SU-DHL-6 (cell line): ENCODE measurements around the gene ZNF738.
A peak's percentile ranks its signal among the peaks of the same experiment; 100 is the strongest.

Source experiments
- H2AFZ ChIP-seq: fragments of 200-600 bp; sonication (generic); 2 replicates; pipeline ENCODE4 v1.6.1; 2014; ENCODE audit warnings: low read depth, mild to moderate bottlenecking, moderate library complexity, mixed read lengths, antibody characterized with exemption, low read length; ENCODE audit not compliant: severe bottlenecking
- H3F3A ChIP-seq: fragments of 200-600 bp; shearing (Covaris generic); 2 replicates; pipeline ENCODE4 v1.6.0; 2016; ENCODE audit warnings: antibody characterized with exemption, mild to moderate bottlenecking; ENCODE audit not compliant: insufficient read depth
- H3K27ac ChIP-seq: fragments of 200-600 bp; sonication (generic); 2 replicates; pipeline ENCODE4 v1.5.1; 2016; ENCODE audit warnings: low read depth, mild to moderate bottlenecking, low read length, moderate library complexity, mixed read lengths
- H3K27me3 ChIP-seq: fragments of 200-600 bp; sonication (generic), shearing (Covaris generic); 2 replicates; pipeline ENCODE4 v1.6.0; 2014; ENCODE audit warnings: mild to moderate bottlenecking, low read length
- H3K36me3 ChIP-seq: fragments of 200-600 bp; sonication (generic); 2 replicates; pipeline ENCODE4 v1.6.1; 2014; ENCODE audit warnings: mild to moderate bottlenecking, low read length, mixed read lengths
- H3K4me2 ChIP-seq: fragments of 300-600, 200-600 bp; shearing (Covaris generic), sonication (generic); 2 replicates; pipeline ENCODE4 v1.6.0; 2014; ENCODE audit warnings: low read length, low read depth, mild to moderate bottlenecking; ENCODE audit not compliant: poor library complexity, severe bottlenecking
- H3K4me3 ChIP-seq: fragments of 200-600 bp; sonication (generic); 2 replicates; pipeline ENCODE4 v1.5.1; 2014; ENCODE audit warnings: antibody characterized with exemption, low read length, mild to moderate bottlenecking, mixed read lengths; ENCODE audit not compliant: insufficient read depth, poor library complexity, severe bottlenecking
- H3K79me2 ChIP-seq: fragments of 200-600 bp; sonication (generic); 2 replicates; pipeline ENCODE4 v1.6.1; 2014; ENCODE audit warnings: mild to moderate bottlenecking, low read length, moderate library complexity; ENCODE audit not compliant: insufficient read depth
- H3K9ac ChIP-seq: fragments of 200-600 bp; sonication (generic); 2 replicates; pipeline ENCODE4 v1.7.0; 2014; ENCODE audit warnings: mild to moderate bottlenecking, low read length
- H3K9me2 ChIP-seq: fragments of 200-600 bp; sonication (generic); replicated peaks from 2 replicates; pipeline ENCODE4 v1.6.1; 2014; ENCODE audit warnings: low read length; ENCODE audit not compliant: insufficient read depth
- H3K9me3 ChIP-seq: fragments of 200-600 bp; sonication (generic); 2 replicates; pipeline ENCODE4 v1.6.1; 2014; ENCODE audit warnings: low read length, mixed read lengths; ENCODE audit not compliant: insufficient read depth
- H4K20me1 ChIP-seq: fragments of 200-600 bp; sonication (generic); 2 replicates; pipeline ENCODE4 v1.6.1; 2014; ENCODE audit warnings: low read depth, mild to moderate bottlenecking, antibody characterized with exemption, low read length, moderate library complexity, mixed read lengths
- EZH2phosphoT487 ChIP-seq: fragments of 200-600 bp; sonication (generic), shearing (Covaris generic); conservative IDR thresholded peaks from 2 replicates; pipeline ENCODE4 v1.6.1; 2018; ENCODE audit warnings: mild to moderate bottlenecking, antibody characterized with exemption, low read length, moderate library complexity, mixed read lengths
- TF ChIP-seq, protein P1 (sequence below): fragments of 200-600 bp; sonication (generic); IDR thresholded peaks from one replicate; pipeline ENCODE4 v1.5.1; 2017; ENCODE audit warnings: antibody characterized with exemption, mild to moderate bottlenecking, low read length, moderate library complexity; ENCODE audit not compliant: insufficient read depth, poor library complexity, severe bottlenecking

ZNF738 gene

DNA sequence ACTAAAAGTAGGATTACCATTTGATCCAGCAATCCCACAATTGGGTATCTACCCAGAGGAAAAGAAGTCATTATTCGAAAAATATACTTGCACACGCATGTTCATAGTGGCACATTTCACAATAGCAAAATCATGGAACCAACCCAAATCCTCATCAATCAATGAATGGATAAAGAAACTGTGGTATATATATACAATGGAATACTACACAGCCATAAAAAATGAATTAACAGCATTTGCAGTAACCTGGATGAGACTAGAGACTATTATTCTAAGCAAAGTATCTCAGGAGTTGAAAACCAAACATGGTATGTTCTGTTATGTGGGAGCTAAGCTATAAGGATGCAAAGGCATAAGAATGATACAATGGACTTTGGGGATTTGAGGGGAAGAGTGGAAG, 32.6 kb upstream of the ZNF738 start:
- no peak overlapping the region for H3K27ac ChIP-seq
- H3K4me2 ChIP-seq = no peak overlapping the region
- no peak overlapping the region for H3K4me3 ChIP-seq
- H3F3A ChIP-seq = no peaks in the 10 kb centered on the region
- H3K79me2 ChIP-seq = peaks cover 77% of the 10 kb centered on the region
- peaks cover 13% of the 10 kb centered on the region for H3K36me3 ChIP-seq
- H4K20me1 ChIP-seq = no peaks in the 10 kb centered on the region
- H2AFZ ChIP-seq = no peak overlapping the region
- H3K9me3 ChIP-seq = peaks cover 6% of the 10 kb centered on the region; the same call in 1 of the 2 replicates
- no peaks in the 10 kb centered on the region for H3K27me3 ChIP-seq
- H3K9me2 ChIP-seq = no peaks in the 10 kb centered on the region
- H3K9ac ChIP-seq = no peak overlapping the region
- TF ChIP-seq EZH2phosphoT487 = no peak
- TF ChIP-seq, protein P1, sequence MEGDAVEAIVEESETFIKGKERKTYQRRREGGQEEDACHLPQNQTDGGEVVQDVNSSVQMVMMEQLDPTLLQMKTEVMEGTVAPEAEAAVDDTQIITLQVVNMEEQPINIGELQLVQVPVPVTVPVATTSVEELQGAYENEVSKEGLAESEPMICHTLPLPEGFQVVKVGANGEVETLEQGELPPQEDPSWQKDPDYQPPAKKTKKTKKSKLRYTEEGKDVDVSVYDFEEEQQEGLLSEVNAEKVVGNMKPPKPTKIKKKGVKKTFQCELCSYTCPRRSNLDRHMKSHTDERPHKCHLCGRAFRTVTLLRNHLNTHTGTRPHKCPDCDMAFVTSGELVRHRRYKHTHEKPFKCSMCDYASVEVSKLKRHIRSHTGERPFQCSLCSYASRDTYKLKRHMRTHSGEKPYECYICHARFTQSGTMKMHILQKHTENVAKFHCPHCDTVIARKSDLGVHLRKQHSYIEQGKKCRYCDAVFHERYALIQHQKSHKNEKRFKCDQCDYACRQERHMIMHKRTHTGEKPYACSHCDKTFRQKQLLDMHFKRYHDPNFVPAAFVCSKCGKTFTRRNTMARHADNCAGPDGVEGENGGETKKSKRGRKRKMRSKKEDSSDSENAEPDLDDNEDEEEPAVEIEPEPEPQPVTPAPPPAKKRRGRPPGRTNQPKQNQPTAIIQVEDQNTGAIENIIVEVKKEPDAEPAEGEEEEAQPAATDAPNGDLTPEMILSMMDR = no peak

DNA sequence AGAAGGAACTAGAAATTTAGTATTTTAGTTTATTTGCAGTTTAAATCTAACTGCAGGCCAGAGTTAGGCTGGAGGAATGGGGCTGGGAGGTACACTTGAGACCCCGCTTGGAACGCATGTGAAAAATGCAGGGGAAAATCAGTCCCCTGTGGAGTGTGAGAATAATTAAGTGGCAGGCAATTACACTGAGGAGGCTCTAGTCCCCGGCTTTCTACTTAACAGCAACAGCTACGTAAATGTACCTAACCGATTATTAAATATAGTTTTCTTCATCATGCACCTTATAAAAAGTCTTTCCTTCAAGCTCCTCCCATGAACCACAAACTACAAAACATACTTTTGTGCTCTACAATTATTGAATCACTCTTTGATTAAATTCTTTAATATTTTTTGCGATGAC, 30.4 kb upstream of the ZNF738 start:
- H4K20me1 ChIP-seq = no peaks in the 10 kb centered on the region
- no peaks in the 10 kb centered on the region for H3K9me2 ChIP-seq
- peak overlapping the region; percentile 98 for H3K4me3 ChIP-seq
- H3K79me2 ChIP-seq = peaks cover 55% of the 10 kb centered on the region
- no peak for TF ChIP-seq EZH2phosphoT487
- TF ChIP-seq, protein P1 = no peak
- peak overlapping the region; percentile 87 for H3K27ac ChIP-seq
- H3K36me3 ChIP-seq = peaks cover 13% of the 10 kb centered on the region
- H3K4me2 ChIP-seq = peak overlapping the region; percentile 87
- peaks cover 6% of the 10 kb centered on the region; the same call in 1 of the 2 replicates for H3K9me3 ChIP-seq
- no peaks in the 10 kb centered on the region for H3F3A ChIP-seq
- peak overlapping the region; percentile 93 for H2AFZ ChIP-seq
- H3K9ac ChIP-seq = peak overlapping the region; percentile 93
- no peaks in the 10 kb centered on the region for H3K27me3 ChIP-seq

GRCh38 chr19:21328885-21329605, 29.8 kb upstream of the ZNF738 start, which contains the start of gene ZNF708:
ZNF708 (minus strand) TSS chr19:21329410; CDS start chr19:21329212, 198 bp downstream.
- no peak for TF ChIP-seq EZH2phosphoT487
- TF ChIP-seq, protein P1 = no peak
- peak within 1 kb of the TSS; percentile 93 for H2AFZ ChIP-seq
- H3K79me2 ChIP-seq = peaks cover 50% of the 10 kb centered on the region
- peaks cover 13% of the 10 kb centered on the region for H3K36me3 ChIP-seq
- H3K4me2 ChIP-seq = peak within 1 kb of the TSS; percentile 87
- no peaks in the 10 kb centered on the region for H3K27me3 ChIP-seq
- no peaks in the 10 kb centered on the region for H3K9me2 ChIP-seq
- peak within 1 kb of the TSS; percentile 87 for H3K27ac ChIP-seq
- peak within 1 kb of the TSS; percentile 93 for H3K9ac ChIP-seq
- H3F3A ChIP-seq = no peaks in the 10 kb centered on the region
- peaks cover 6% of the 10 kb centered on the region; the same call in 1 of the 2 replicates for H3K9me3 ChIP-seq
- peak within 1 kb of the TSS; percentile 98 for H3K4me3 ChIP-seq
- no peaks in the 10 kb centered on the region for H4K20me1 ChIP-seq
